Activated naive CD4-positive, alpha-beta T cell treated with anti-CD3 and anti-CD28 coated beads, Interleukin-2, amount 10 ng/mL, durations not matched to agents 7 days and 5 days (primary cell): ENCODE data around the gene TMEM165.

Experiments
- CTCF ChIA-PET: fragments of 350-600 bp; sonication (Branson Sonifier 250); formaldehyde crosslinking; loops from one replicate; lab custom pipeline; 2021; ENCODE audit warnings: antibody characterized with exemption; lab: Charles Lee
- DNase-seq: peaks from one replicate; pipeline ENCODE4 v3.0.0-alpha.2; 2020
- H3K27ac Mint-ChIP-seq: one replicate; pipeline ENCODE4 v1.8.0; 2021; ENCODE audit warnings: mild to moderate bottlenecking, moderate library complexity, mixed read lengths
- H3K27me3 Mint-ChIP-seq: one replicate; pipeline ENCODE4 v1.8.0; 2021; ENCODE audit warnings: mild to moderate bottlenecking, mixed read lengths
- H3K36me3 Mint-ChIP-seq: one replicate; pipeline ENCODE4 v1.8.0; 2021; ENCODE audit warnings: mixed read lengths
- H3K4me1 Mint-ChIP-seq: one replicate; pipeline ENCODE4 v1.8.0; 2021; ENCODE audit warnings: mixed read lengths
- H3K4me3 Mint-ChIP-seq: one replicate; pipeline ENCODE4 v1.8.0; 2021; ENCODE audit warnings: mild to moderate bottlenecking, moderate library complexity, mixed read lengths
- H3K9me3 Mint-ChIP-seq: one replicate; pipeline ENCODE4 v1.8.0; 2021; ENCODE audit warnings: mixed read lengths

Gene TMEM165

DNA sequence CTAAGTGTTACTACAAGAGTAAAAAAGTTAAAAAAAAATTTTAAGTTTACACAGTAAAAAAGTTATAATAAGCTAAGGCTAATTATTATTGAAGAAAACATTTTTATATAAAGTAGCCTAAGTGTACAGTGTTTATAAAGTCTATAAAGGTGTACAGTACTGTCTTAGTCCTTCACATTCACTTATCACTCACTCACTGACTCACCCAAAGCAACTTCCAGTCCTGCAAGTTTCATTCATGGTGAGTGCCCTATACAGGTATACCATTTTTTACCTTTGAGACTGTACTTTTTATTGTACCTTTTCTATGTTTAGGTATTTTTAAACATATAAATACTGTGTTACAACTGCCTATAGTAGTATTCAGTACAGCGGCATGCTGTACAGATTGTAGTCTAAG, 74.2 kb downstream of the TMEM165 start:
- DNase-seq = no peak
- peaks cover 24% of the 10 kb centered on the region for H3K36me3 Mint-ChIP-seq
- no peak overlapping the region for H3K27ac Mint-ChIP-seq
- CTCF ChIA-PET = no interaction called here
- H3K9me3 Mint-ChIP-seq = peaks cover 9% of the 10 kb centered on the region
- H3K27me3 Mint-ChIP-seq = no peaks in the 10 kb centered on the region
- peaks cover 7% of the 10 kb centered on the region for H3K4me1 Mint-ChIP-seq
- H3K4me3 Mint-ChIP-seq = no peak overlapping the region
